HL-60/S4 treated with retinoic acid at 250 ng/mL for 4 days and 3 days (cell line): ENCODE measurements around the gene RIPOR3.
"Not testable (repeated sequence)": the region's sequence is repeated elsewhere in the genome, so short reads cannot be mapped to it uniquely, and the experiment has no call there.

Source experiments
- in situ Hi-C: fragments of 300-500 bp; cut with MboI; formaldehyde crosslinking; loops from 2 replicates; pipeline ENCODE4 v1.7.0; 2022; ENCODE audit warnings: low sequenced_read_pairs

Gene RIPOR3

GRCh38 chr20:50664254-50664653 lies 27.1 kb downstream of the RIPOR3 start:
- in situ Hi-C loops, result no loop called here

GRCh38 chr20:50663095-50663821 lies 28.1 kb downstream of the RIPOR3 start:
- in situ Hi-C loops, result no loop called here

GRCh38 chr20:50659975-50660670 lies 31.2 kb downstream of the RIPOR3 start:
- in situ Hi-C loops, result no loop called here

- in situ Hi-C loops, result no loop called here
These were observed 32.5 kb downstream of the RIPOR3 start for GRCh38 chr20:50658804-50659380.

GRCh38 chr20:50655311-50655880 lies 35.9 kb downstream of the RIPOR3 start:
- in situ Hi-C loops, result no loop called here

- in situ Hi-C loops, result no loop called here
These were observed 36.4 kb downstream of the RIPOR3 start for GRCh38 chr20:50654904-50655303.

- in situ Hi-C loops, result no loop called here
These were observed 38.5 kb downstream of the RIPOR3 start for GRCh38 chr20:50652702-50653294.

- in situ Hi-C loops, result no loop called here
These were observed 39.7 kb downstream of the RIPOR3 start for GRCh38 chr20:50651676-50652075.

GRCh38 chr20:50649590-50649989 lies 41.8 kb downstream of the RIPOR3 start:
- in situ Hi-C loops, result no loop called here

GRCh38 chr20:50648651-50649050 lies 42.7 kb downstream of the RIPOR3 start:
- in situ Hi-C loops, result no loop called here

- in situ Hi-C loops, result no loop called here
These were observed 44.8 kb downstream of the RIPOR3 start for GRCh38 chr20:50646483-50646996.

- in situ Hi-C loops, result no loop called here
These were observed 45.9 kb downstream of the RIPOR3 start for GRCh38 chr20:50645253-50646068.

- in situ Hi-C loops, result no loop called here
These were observed 49.0 kb downstream of the RIPOR3 start for GRCh38 chr20:50642288-50642803.

GRCh38 chr20:50641625-50642287 lies 49.6 kb downstream of the RIPOR3 start:
- in situ Hi-C loops, result not testable (repeated sequence)

GRCh38 chr20:50639971-50640711 lies 51.2 kb downstream of the RIPOR3 start:
- in situ Hi-C loops, result not testable (repeated sequence)

GRCh38 chr20:50638015-50638847 lies 53.1 kb downstream of the RIPOR3 start:
- in situ Hi-C loops, result not testable (repeated sequence)

- in situ Hi-C loops, result no loop called here
These were observed 54.5 kb downstream of the RIPOR3 start for GRCh38 chr20:50636601-50637540.
